ENCODE measurements around the gene ABCC4.

DNA sequence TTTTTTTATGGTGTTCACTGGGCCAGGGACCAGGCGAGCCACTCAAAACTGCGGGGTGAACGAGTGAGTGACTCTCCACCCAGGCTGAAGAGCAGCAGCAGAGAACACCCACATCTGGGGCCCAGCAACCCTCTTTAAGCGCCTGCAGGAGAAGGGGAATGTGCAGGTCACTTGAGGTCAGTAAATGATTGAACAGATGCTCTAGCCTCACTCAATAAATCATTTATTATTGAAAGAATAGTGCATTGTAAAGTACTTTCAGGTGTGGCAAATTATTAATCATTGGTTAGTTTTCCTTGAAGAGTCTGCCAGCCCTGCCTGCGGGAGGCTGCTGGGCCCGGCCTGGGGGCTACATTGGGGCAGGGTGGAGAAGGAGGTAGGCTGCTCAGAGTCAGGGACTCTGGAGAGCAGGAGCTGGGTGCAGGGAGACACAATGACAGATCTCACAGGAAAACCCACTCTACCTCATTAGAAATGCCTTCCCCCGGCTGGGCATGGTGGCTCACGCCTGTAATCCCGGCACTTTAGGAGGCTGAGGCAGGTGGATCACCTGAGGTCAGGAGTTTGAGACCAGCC lies 42.5 kb downstream of the ABCC4 start:
- no peak for TF ChIP-seq GABPA (IDR thresholded peaks at IDR 0.05 in 1 of 2, conservative IDR thresholded peaks at IDR 0.05 in 1 of 2)
- TF ChIP-seq, protein P1, sequence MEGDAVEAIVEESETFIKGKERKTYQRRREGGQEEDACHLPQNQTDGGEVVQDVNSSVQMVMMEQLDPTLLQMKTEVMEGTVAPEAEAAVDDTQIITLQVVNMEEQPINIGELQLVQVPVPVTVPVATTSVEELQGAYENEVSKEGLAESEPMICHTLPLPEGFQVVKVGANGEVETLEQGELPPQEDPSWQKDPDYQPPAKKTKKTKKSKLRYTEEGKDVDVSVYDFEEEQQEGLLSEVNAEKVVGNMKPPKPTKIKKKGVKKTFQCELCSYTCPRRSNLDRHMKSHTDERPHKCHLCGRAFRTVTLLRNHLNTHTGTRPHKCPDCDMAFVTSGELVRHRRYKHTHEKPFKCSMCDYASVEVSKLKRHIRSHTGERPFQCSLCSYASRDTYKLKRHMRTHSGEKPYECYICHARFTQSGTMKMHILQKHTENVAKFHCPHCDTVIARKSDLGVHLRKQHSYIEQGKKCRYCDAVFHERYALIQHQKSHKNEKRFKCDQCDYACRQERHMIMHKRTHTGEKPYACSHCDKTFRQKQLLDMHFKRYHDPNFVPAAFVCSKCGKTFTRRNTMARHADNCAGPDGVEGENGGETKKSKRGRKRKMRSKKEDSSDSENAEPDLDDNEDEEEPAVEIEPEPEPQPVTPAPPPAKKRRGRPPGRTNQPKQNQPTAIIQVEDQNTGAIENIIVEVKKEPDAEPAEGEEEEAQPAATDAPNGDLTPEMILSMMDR (IDR thresholded peaks at IDR 0.05; ENCODE audit: low read depth, low read length, missing input control) = no peak
